Measurements from ENCODE around the gene NUP210. TPM values are rescaled to one million over a fixed set of nuclear protein-coding genes. Genes with fewer than 3 reads are reported as not detected.

Gene NUP210
- total RNA-seq, 2 donors from 2014 or later, result 2.2 to 2.5 TPM

DNA sequence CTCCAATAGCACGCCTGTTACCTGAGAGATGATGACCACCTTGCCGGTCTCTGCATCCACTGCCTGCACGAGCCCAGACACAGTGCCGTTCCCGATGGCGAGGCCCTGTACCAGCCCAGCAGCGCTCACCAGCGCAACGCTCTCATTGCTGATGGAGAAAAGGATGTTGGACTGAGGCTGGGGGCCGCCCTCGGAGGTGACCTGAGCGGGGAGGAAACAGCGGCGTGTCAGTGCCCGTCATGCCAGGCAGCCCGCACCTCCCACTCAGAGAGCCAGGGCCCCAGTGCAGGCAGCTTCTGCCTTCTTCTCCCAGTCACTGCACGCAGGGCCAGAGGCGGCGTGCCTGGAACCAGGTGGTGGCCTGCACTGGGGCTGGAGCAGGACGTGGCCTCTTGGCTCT lies 80.3 kb downstream of the NUP210 start:
- intact Hi-C loops (cut with DNase I), result no loop called here
- no peak for DNase-seq (ENCODE audit: low spot score)

- DNase-seq (ENCODE audit: low spot score), result no peak
- intact Hi-C loops (cut with DNase I), result no loop called here
Measured at GRCh38 chr3:13338996-13339395, 81.1 kb downstream of the NUP210 start.

GRCh38 chr3:13338231-13338630 lies 81.9 kb downstream of the NUP210 start:
- intact Hi-C loops (cut with DNase I), result no loop called here
- no peak for DNase-seq (ENCODE audit: low spot score)

- DNase-seq (ENCODE audit: low spot score), result no peak
- intact Hi-C loops (cut with DNase I), result no loop called here
Measured at GRCh38 chr3:13336592-13336991, 83.5 kb downstream of the NUP210 start.

DNA sequence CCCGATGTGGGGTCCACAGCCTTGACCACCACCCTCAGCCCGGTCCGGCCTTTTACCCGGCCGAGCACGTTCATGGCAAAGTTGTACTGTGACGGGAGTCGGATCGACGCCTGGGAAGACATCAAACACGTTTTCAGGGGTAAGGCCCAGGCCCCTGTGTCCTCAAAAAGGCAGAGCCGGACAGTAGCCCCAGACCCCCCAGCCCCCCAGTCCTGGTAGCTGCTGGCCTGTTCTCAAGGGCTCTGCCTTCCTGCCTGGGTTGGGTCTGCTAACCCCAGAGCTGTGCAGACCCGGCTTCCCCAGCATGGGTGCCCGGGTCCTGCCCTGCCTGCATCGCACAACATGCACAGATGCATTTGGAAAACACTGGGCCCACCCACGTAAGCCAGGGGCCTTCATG lies 84.6 kb downstream of the NUP210 start:
- intact Hi-C loops (cut with DNase I), result no loop called here
- DNase-seq (ENCODE audit: low spot score), result no peak

DNA sequence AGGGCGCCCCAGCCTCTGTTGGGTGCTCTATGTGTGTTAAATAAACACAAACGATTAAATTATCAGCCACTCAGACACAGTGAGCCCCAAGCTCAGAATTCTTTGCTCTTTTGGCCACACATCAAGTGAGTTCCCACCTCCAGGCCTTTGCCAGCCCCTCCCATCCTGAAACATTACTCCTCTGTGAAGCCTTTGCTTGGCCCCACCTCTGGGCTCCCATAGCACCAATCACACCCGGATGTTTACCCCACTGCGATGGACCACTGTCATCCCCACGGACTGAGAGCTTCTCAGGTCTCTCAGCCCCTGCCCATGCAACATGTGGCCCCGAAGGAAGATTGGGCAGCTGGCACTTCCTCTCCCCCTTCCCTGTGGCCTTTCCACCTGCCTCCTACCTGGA lies 85.1 kb downstream of the NUP210 start:
- no peak for DNase-seq (ENCODE audit: low spot score)
- intact Hi-C loops (cut with DNase I), result no loop called here

DNA sequence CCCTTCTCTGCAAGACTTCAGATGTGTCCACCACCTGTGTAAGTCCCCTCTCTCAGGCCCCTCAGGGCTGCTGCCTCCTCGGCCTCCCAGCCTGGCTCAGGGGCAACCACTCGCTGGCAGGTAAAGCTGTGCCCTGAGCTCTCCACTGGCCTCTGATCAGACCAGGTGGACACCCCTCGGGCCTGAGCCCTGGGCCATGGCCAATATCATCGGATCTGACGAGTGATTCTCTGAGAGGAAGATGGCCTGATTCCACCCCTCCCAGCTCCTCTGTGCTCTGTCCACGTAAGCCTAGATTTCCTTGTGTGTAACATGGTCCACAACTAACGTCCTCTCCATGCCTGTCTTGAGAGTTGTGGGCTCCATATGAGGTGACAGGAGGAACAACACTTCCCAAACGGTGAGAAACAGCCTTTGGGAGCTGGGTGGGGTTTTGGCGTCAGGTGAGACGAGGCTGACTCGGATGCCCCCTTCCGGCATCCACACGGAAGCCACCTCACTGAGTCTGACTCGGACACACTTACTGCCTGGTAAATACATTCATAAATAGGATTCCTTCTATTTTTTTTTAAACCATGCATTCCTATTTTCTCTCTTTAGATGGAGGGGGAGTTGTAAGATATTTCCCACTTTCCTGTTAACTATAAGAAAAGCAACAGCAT lies 86.8 kb downstream of the NUP210 start:
- no peak for DNase-seq (ENCODE audit: low spot score)
- intact Hi-C loops (cut with DNase I), result no loop called here

GRCh38 chr3:13332740-13333139 lies 87.4 kb downstream of the NUP210 start:
- DNase-seq (ENCODE audit: low spot score), result no peak
- intact Hi-C loops (cut with DNase I), result no loop called here

DNA sequence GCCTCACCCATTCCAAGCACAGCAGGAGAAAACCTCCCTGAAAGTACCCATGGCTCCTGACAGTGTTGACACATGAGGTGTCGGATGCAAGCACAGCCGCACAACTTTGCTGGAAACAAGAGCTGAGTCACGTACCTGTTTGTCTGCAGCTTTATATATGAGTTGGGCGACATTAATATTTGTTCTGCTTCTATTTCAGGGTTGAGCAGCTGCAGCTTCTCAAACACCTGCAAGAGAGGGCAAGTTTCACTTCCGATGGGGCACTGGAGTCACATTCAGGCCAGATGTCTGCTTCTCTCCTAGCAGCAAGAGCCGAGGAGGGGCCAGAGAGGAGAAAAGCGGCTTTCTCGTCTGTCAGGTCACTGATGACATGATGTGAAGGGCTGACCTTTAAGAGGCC lies 88.0 kb downstream of the NUP210 start:
- intact Hi-C loops (cut with DNase I), result no loop called here
- DNase-seq (ENCODE audit: low spot score), result no peak

GRCh38 chr3:13329746-13330145 lies 90.4 kb downstream of the NUP210 start:
- intact Hi-C loops (cut with DNase I), result loop anchor here in 1 of 2 donors (2.0 kb wide), 1 partner anchor 41 kb away; no protein-coding TSS in a partner anchor
- DNase-seq (ENCODE audit: low spot score), result no peak

GRCh38 chr3:13325892-13326443 lies 94.2 kb downstream of the NUP210 start:
- no peak for DNase-seq (ENCODE audit: low spot score)
- intact Hi-C loops (cut with DNase I), result no loop called here

DNA sequence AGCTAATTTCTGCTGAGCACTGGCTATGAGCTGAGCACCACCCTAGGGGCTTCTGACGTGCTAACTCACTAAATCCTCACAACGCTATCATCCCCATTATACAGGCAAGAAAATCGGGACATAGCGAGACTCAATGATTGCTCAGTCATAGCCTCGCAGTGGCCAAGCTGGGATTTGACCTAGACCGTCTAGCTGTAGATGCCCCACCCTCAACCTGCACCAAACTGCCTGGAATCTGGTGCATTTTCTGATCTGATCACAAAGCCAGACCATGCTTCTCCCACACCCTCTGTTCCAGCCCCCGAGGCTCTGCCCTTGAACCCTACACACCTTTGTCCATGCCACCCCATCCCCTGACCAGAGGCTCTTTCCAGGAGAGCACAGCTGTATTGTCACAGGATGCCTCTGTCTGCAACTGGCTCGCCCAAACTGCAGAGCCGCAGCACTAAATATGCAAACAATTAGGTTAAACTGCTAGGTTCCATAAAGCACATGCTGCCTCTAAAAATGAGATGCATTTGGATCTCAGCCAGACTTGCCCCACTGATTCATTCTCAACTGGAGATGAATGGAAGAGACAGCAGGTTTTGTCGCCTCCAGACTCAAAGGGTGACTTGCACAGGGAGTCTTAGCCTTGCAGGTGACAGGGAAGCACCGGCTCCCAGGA lies 95.2 kb downstream of the NUP210 start:
- no peak for DNase-seq (ENCODE audit: low spot score)
- intact Hi-C loops (cut with DNase I), result no loop called here

DNA sequence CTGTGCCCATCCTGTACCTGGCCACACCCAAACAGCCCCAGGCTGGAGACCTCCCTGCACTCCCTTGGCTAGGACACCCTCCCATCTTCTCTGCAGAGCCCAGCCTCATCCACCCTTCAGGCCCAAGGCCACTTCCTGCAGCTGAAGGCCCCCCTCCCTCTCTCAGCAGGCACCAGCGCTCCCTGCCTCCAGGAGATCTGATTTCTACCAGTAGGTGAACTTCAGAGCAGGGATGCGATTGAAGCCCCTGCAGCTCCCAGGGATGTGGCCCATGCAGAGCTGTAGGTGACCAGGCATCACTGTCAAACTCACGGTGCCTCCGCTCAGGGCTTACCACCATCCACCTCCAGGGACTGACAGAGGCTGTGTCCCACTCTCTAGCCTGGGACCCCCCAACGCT lies 96.3 kb downstream of the NUP210 start:
- DNase-seq (ENCODE audit: low spot score), result no peak
- intact Hi-C loops (cut with DNase I), result no loop called here

- no peak for DNase-seq (ENCODE audit: low spot score)
- intact Hi-C loops (cut with DNase I), result no loop called here
Measured at GRCh38 chr3:13322324-13322723, 97.8 kb downstream of the NUP210 start.

- intact Hi-C loops (cut with DNase I), result no loop called here
- no peak for DNase-seq (ENCODE audit: low spot score)
Measured at GRCh38 chr3:13319564-13320220, 100.4 kb downstream of the NUP210 start.

DNA sequence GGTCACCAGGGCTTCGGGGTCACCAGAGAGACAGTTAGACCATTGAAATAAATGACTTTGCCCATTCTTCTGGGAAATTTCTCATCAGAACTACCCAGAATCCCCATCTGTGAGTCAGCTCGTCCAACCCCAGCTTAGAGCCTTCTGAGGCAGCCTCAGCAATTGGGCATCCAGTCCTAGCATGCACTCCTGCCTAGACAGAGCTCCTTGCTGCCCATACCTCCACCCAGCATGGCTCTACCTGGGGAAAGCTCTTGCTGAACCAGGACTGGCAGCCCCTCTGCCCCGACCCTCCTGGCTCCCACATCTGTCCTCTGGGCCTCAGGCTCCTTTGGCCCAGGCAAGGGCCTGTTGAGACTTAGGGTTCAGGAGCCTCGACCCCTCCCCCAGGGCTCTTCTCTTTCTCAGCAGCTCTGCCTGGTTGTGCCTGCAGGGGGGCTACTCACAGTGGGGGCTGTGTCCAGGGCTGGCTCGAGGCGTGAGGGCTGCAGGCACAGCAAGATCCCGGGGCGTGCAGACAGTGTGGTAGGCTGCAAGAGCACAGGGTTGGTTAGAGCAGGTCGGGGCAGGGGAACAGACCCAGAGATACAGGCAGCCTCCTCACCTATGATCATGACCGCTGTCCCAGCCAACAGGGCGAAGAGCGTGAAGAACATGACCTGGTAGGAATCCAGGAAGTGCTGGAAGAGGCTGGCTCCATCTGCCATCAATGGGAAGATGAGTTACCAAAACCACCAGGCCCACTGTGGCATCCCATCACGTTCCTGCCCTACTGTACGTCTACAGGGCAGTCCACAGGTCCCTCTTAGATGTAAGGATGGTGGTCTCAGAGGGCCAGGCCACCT lies 101.3 kb downstream of the NUP210 start:
- no peak for DNase-seq (ENCODE audit: low spot score)
- intact Hi-C loops (cut with DNase I), result no loop called here

DNA sequence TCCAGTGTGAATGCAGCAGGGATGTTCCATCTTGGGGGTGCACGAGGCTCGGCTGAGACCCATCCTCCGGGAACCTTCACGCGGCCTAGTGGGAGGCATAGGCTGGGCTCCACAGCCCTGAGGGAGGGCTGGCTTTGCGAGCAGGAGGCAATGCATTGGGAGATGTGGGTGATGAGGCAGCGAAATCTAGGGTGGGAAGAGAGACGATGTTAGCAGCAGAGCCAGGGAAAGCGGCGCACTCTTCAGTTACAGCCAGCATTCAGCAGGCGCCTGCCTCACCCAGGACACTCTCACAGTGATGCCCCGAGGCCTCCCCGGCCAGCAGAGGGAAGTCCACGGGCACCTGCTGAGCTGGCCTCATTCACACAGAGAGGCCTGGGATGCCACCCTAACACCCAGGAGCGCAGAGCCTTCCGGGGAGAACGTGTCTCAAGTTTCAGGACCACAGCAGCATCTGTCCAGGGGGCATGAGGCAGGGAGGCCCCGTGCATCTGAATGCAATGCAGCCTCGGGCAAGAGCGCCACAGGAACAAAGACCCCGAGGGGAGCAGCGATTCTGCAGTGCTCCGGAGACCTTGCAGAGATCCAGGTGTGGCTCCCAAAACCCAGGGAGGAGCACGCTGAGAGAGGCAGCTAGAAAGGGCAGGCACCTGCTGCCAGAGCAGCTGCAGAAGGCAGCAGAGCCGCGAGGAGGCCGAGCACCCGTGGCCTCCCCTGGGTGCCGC lies 102.4 kb downstream of the NUP210 start:
- no peak for DNase-seq (ENCODE audit: low spot score)
- intact Hi-C loops (cut with DNase I), result no loop called here

DNA sequence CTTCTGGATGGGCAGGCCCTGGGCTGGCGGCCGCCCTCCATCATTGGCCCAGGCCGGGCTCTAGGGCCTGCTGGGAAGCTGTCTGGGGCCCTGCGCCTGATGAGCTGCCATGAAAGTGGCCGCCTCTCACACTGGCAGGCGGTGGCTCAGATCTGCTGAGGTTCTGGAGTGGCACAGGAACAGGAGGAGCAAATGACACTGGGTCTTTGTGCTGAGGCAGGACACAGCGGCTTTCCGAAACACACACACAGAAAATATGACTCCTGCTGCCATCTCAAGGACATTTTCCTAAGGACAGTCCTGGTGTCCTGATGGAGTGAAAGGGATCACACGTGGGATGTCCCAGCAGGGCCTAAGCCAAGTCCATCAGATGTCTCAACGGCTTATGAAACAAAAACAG lies 103.5 kb downstream of the NUP210 start:
- no peak for DNase-seq (ENCODE audit: low spot score)
- intact Hi-C loops (cut with DNase I), result no loop called here

DNA sequence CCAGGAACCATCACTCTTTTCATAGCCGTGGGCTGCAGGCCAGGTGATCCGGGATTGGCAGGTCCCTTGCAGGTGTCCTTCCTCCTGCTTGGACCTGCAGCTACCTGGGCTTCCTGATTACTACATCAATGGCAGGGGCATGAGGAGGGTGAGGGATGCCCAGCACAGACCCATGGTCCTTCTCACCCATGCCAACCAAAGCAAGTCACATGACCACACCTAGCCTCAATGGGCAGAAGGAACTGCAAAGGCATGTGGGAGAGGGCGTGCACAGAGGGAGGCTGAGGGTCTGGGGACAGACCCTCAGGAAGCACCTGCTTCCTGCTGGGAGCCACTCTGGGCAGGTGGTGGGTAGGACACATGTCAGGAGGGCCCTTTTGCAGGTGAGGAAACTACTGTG lies 105.2 kb downstream of the NUP210 start:
- DNase-seq (ENCODE audit: low spot score), result no peak
- intact Hi-C loops (cut with DNase I), result no loop called here
